GM18505 (cell line): ENCODE results near the gene CCHCR1.

Experiments
- ATAC-seq: cut with Tn5 transposase; IDR thresholded peaks from one replicate; pipeline ENCODE4 v1.9.1; 2021; ENCODE audit not compliant: unreplicated experiment
- POLR2A ChIP-seq: IDR thresholded peaks from 4 replicates; pipeline ENCODE4 v1.6.1; 2011; ENCODE audit warnings: borderline replicate concordance; ENCODE audit not compliant: insufficient read depth, insufficient read length; ENCODE audit errors: extremely low read depth

CCHCR1 gene

DNA sequence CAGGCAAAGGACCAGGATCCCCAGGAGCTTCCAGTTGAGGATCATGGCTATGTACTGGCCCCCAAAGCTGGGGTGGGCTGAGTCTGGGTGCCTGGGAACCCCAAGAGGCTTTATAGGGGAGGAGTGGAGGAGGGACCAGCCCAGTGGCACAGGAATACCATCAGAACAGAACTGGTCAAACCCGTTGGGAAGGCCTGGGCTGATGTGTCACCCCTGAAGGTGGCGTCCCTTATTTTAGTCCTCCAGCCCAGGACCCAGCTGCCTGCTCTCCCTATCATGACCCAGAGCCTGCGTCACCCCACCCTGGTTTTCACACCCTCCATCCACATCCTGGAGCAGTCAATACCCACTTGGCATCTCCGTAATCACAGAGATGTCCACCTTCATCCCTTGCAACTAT, 18.6 kb downstream of the CCHCR1 start, which contains the start of gene PSORS1C2:
PSORS1C2 (minus strand) TSS at position 85 of the 400 bp plus-strand sequence; CDS start at position 45, 40 bp downstream.
- ATAC-seq: no peak

GRCh38 chr6:31135710-31136109, 21.9 kb downstream of the CCHCR1 start:
- no peak for TF ChIP-seq POLR2A
- ATAC-seq: no peak

More for the DNA sequence above, 18.6 kb downstream of the CCHCR1 start, which contains the start of gene PSORS1C2:
- TF ChIP-seq POLR2A: no peak

GRCh38 chr6:31132806-31133205, 24.8 kb downstream of the CCHCR1 start:
- no peak for ATAC-seq
- no peak for TF ChIP-seq POLR2A

DNA sequence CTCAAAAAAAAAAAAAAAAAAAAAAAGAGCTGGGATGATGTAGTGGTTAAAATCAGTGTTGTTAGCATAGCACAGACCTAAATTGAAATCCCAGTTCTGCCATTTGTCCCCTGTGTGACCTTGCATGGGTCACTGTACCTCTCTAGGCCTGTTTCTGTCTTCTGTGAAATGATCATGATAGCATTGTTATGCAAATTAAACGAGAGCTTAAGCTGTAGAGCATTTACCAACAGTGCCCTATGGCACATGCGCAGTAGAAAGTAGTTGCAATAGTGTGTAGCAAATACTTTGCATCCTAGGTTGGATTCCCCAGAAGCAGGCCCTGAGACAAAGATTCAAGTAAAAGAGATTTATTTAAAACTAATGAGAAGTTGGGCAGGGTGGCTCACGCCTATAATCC, 26.0 kb downstream of the CCHCR1 start:
- no peak for ATAC-seq
- no peak for TF ChIP-seq POLR2A

- no peak for ATAC-seq
- TF ChIP-seq POLR2A: no peak
Measured at GRCh38 chr6:31130751-31131150, 26.9 kb downstream of the CCHCR1 start.

GRCh38 chr6:31129130-31129529, 28.5 kb downstream of the CCHCR1 start:
- no peak for ATAC-seq
- TF ChIP-seq POLR2A: no peak

- no peak for ATAC-seq
- TF ChIP-seq POLR2A: no peak
Measured at GRCh38 chr6:31128093-31128676, 29.4 kb downstream of the CCHCR1 start.

- TF ChIP-seq POLR2A: no peak
Measured at GRCh38 chr6:31126396-31127175, 31.0 kb downstream of the CCHCR1 start.

DNA sequence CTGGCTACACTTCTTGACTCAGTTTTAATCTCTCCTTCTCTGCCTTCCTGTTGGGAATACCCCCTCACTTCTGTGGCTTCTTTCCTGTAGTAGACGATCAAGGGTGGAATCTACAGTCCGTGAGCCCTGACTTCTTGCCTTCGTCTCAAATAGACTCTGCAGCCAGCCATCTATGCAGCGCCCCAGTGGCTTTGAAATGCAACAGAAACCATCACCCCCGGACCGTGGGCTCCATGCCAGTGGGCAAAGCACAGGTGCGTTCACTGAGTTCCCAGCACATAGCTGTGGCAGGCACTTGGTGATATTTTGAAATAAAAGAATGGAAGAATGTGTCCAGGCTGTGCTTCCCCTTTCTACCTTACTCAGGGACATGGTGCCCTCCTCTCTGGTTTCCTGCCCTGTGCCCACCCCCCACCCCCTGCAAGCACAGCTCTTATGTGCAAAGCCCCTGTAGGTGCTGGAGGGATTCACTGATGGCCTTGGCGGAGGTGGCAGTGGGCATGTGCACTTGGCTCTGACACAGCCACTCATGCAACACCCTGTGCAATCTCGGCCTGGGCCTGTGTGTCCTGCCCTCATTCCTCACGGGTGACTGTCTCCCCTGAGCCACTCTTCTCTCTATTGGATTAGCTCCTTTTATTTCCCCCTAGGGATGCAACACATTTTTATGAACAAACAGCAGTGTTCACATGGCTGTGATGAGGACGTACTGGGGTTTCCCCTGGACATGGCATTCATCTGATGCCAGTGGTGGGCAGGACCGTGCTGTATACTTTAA, 31.8 kb downstream of the CCHCR1 start:
- TF ChIP-seq POLR2A: no peak
- ATAC-seq: no peak

More at GRCh38 chr6:31126396-31127175, 31.0 kb downstream of the CCHCR1 start:
- no peak for ATAC-seq

GRCh38 chr6:31125162-31125561, 32.4 kb downstream of the CCHCR1 start:
- TF ChIP-seq POLR2A: no peak
- ATAC-seq: no peak

- TF ChIP-seq POLR2A: no peak
- ATAC-seq: no peak
Measured at GRCh38 chr6:31122791-31123706, 34.6 kb downstream of the CCHCR1 start.

DNA sequence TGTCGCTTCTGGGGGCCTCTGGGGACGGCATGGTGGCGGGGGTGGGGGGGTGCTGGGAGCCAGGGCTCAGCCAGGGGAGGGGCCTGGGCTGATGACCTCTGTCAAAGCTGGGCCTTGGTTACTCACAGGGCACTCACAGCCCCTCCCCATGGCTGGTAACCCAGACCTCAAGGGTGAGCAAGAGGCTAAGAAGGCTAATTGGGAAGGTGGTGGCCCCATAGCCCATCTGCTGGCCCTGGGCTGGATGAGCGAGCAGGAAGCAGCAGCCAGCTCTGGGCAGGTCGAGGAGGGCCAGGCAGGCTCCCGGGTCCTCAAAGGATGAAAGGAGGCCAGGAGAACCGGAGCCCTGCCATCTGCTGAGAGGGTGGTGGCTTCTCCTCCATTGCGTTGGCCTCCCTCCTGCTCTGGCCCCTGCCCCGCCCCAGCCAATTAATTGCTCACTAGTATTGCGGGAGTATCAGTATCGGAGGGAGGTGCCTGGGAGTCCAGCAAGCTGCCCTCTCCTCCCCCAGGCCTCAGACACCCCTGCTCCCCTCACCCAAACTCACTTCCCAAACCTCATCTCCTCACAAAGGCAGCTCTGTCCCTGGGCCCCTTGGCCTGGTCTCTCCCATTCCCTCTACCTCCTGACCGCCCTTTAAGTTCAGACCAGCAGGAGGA, 36.3 kb downstream of the CCHCR1 start:
- ATAC-seq: no peak
- no peak for TF ChIP-seq POLR2A
